Loucy (cell line): ENCODE data around the gene CD7.
"Not testable (repeated sequence)": the region's sequence is repeated elsewhere in the genome, so short reads cannot be mapped to it uniquely, and the experiment has no call there.

Source experiments
- H2AFZ ChIP-seq: fragments of 200-600 bp; sonication (generic); 2 replicates; pipeline ENCODE4 v1.6.0; 2016; ENCODE audit warnings: antibody characterized with exemption, mild to moderate bottlenecking, low read length, moderate library complexity
- H3F3A ChIP-seq: fragments of 200-600 bp; 2 replicates; pipeline ENCODE4 v1.6.0; 2016; ENCODE audit warnings: antibody characterized with exemption, low read depth, mild to moderate bottlenecking
- H3K27me3 ChIP-seq: fragments of 200-600 bp; sonication (generic); 2 replicates; pipeline ENCODE4 v1.6.1; 2014; ENCODE audit warnings: low read length, mild to moderate bottlenecking; ENCODE audit not compliant: insufficient read depth, poor library complexity, severe bottlenecking
- H3K36me3 ChIP-seq: fragments of 200-600 bp; sonication (generic); 2 replicates; pipeline ENCODE4 v1.6.1; 2016; ENCODE audit warnings: low read length; ENCODE audit not compliant: insufficient read depth
- H3K4me1 ChIP-seq: fragments of 200-600 bp; sonication (generic); 2 replicates; pipeline ENCODE4 v1.5.1; 2014; ENCODE audit warnings: low read length, mild to moderate bottlenecking; ENCODE audit not compliant: insufficient read depth, poor library complexity, severe bottlenecking
- H3K4me2 ChIP-seq: fragments of 200-600 bp; sonication (generic); 2 replicates; pipeline ENCODE4 v1.6.0; 2014; ENCODE audit warnings: antibody characterized with exemption, low read length, low read depth, mild to moderate bottlenecking; ENCODE audit not compliant: poor library complexity, severe bottlenecking
- H3K4me3 ChIP-seq: fragments of 200-600 bp; sonication (generic); 2 replicates; pipeline ENCODE4 v1.5.1; 2014; ENCODE audit warnings: low read length, mild to moderate bottlenecking, mixed read lengths; ENCODE audit not compliant: poor library complexity, severe bottlenecking
- H3K79me2 ChIP-seq: fragments of 200-600 bp; sonication (generic); 2 replicates; pipeline ENCODE4 v1.6.1; 2014; ENCODE audit warnings: low read length; ENCODE audit not compliant: insufficient read depth
- H3K9ac ChIP-seq: fragments of 200-600 bp; sonication (generic); 2 replicates; pipeline ENCODE4 v1.6.0; 2014; ENCODE audit warnings: mild to moderate bottlenecking, low read depth, low read length, moderate library complexity; ENCODE audit not compliant: poor library complexity, severe bottlenecking
- H3K9me2 ChIP-seq: fragments of 200-600 bp; sonication (generic); replicated peaks from 2 replicates; pipeline ENCODE4 v1.6.1; 2016; ENCODE audit warnings: low read depth, low read length, mixed read lengths
- H3K9me3 ChIP-seq: fragments of 200-600 bp; sonication (generic); 2 replicates; pipeline ENCODE4 v1.6.1; 2014; ENCODE audit warnings: mild to moderate bottlenecking, antibody characterized with exemption, low read length, low read depth; ENCODE audit not compliant: insufficient read depth
- H4K20me1 ChIP-seq: fragments of 200-600 bp; sonication (generic); 2 replicates; pipeline ENCODE4 v1.6.0; 2014; ENCODE audit warnings: antibody characterized with exemption, low read length, mild to moderate bottlenecking; ENCODE audit not compliant: insufficient read depth, poor library complexity, severe bottlenecking
- EZH2phosphoT487 ChIP-seq: fragments of 200-600 bp; IDR thresholded peaks from 2 replicates; pipeline ENCODE4 v1.6.1; 2018; ENCODE audit warnings: antibody characterized with exemption, mild to moderate bottlenecking, moderate library complexity, borderline replicate concordance
- TF ChIP-seq, protein P1 (sequence below): fragments of 200-600 bp; sonication (generic); conservative IDR thresholded peaks from 2 replicates; pipeline ENCODE4 v1.5.1; 2014; ENCODE audit warnings: mild to moderate bottlenecking, antibody characterized with exemption, low read length

The CD7 gene

GRCh38 chr17:82361885-82362633 is 44.7 kb upstream of the CD7 start:
- no peak overlapping the region for H2AFZ ChIP-seq
- TF ChIP-seq, protein P1, sequence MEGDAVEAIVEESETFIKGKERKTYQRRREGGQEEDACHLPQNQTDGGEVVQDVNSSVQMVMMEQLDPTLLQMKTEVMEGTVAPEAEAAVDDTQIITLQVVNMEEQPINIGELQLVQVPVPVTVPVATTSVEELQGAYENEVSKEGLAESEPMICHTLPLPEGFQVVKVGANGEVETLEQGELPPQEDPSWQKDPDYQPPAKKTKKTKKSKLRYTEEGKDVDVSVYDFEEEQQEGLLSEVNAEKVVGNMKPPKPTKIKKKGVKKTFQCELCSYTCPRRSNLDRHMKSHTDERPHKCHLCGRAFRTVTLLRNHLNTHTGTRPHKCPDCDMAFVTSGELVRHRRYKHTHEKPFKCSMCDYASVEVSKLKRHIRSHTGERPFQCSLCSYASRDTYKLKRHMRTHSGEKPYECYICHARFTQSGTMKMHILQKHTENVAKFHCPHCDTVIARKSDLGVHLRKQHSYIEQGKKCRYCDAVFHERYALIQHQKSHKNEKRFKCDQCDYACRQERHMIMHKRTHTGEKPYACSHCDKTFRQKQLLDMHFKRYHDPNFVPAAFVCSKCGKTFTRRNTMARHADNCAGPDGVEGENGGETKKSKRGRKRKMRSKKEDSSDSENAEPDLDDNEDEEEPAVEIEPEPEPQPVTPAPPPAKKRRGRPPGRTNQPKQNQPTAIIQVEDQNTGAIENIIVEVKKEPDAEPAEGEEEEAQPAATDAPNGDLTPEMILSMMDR, result no peak
- TF ChIP-seq EZH2phosphoT487, result no peak
- H3F3A ChIP-seq, result 0 out of 2 replicates have a peak, but pooled peaks cover 5% of the 10 kb centered on the region
- H3K79me2 ChIP-seq, result peaks cover 8% of the 10 kb centered on the region
- H4K20me1 ChIP-seq, result no peaks in the 10 kb centered on the region
- no peak overlapping the region for H3K4me2 ChIP-seq
- no peaks in the 10 kb centered on the region for H3K27me3 ChIP-seq
- H3K4me1 ChIP-seq, result peaks cover 48% of the 10 kb centered on the region
- H3K9me3 ChIP-seq, result no peaks in the 10 kb centered on the region
- peak overlapping the region; percentile 21 for H3K9ac ChIP-seq
- H3K36me3 ChIP-seq, result no peaks in the 10 kb centered on the region
- no peak overlapping the region for H3K4me3 ChIP-seq
- H3K9me2 ChIP-seq, result no peaks in the 10 kb centered on the region

DNA sequence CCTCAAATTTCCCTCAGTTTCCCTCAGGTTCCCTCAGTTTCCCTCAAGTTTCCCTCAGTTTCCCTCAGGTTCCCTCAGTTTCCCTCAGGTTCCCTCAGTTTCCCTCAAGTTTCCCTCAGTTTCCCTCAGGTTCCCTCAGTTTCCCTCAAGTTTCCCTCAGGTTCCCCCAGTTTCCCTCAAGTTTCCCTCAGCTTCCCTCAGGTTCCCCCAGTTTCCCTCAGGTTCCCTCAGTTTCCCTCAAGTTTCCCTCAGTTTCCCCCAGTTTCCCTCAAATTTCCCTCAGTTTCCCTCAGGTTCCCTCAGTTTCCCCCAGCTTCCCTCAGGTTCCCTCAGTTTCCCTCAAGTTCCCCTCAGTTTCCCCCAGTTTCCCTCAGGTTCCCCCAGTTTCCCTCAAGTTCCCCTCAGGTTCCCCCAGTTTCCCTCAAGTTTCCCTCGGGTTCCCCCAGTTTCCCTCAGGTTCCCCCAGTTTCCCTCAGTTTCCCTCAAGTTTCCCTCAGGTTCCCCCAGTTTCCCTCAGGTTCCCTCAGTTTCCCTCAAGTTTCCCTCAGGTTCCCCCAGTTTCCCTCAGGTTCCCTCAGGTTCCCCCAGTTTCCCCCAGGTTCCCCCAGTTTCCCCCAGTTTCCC is 42.2 kb upstream of the CD7 start:
- not testable (repeated sequence) for H3K79me2 ChIP-seq, H4K20me1 ChIP-seq, H2AFZ ChIP-seq, H3K9me2 ChIP-seq, H3K27me3 ChIP-seq, H3K9me3 ChIP-seq, H3F3A ChIP-seq, H3K36me3 ChIP-seq
- H3K4me2 ChIP-seq, result peak overlapping the region; percentile 56
- H3K4me1 ChIP-seq, result peaks cover 28% of the 10 kb centered on the region
- H3K9ac ChIP-seq, result peak overlapping the region; percentile 62
- peak overlapping the region; percentile 47 for H3K4me3 ChIP-seq

- peak within 1 kb of the TSS; percentile 62 for H3K9ac ChIP-seq
- peak within 1 kb of the TSS; percentile 56 for H3K4me2 ChIP-seq
- no peaks in the 10 kb centered on the region for H3K27me3 ChIP-seq
- peaks cover 28% of the 10 kb centered on the region for H3K4me1 ChIP-seq
- no peaks in the 10 kb centered on the region for H3K9me2 ChIP-seq
- H3F3A ChIP-seq, result 0 out of 2 replicates have a peak, but pooled peaks cover 5% of the 10 kb centered on the region
- no peaks in the 10 kb centered on the region for H3K9me3 ChIP-seq
- H3K4me3 ChIP-seq, result peak within 1 kb of the TSS; percentile 47
- H2AFZ ChIP-seq, result peak within 1 kb of the TSS; percentile 5; the same call in 1 of the 2 replicates
- H3K36me3 ChIP-seq, result no peaks in the 10 kb centered on the region
- H4K20me1 ChIP-seq, result no peaks in the 10 kb centered on the region
- H3K79me2 ChIP-seq, result no peaks in the 10 kb centered on the region
- no peak for TF ChIP-seq EZH2phosphoT487
- TF ChIP-seq, protein P1, result peak; percentile 43
These were observed 41.3 kb upstream of the CD7 start, which contains the start of gene TEX19 for GRCh38 chr17:82358465-82359350. TEX19 (plus strand) TSS chr17:82359247; CDS start chr17:82362151, 2,904 bp downstream.
